Heart left ventricle (tissue), 16 donors: Measurements from ENCODE around the gene MVB12B. TPM values are rescaled to one million over a fixed set of nuclear protein-coding genes. Genes with fewer than 3 reads are reported as not detected.

Experiments used
- ATAC-seq, 4 donors: fragments of 200-7000 bp; cut with Tn5 transposase; one replicate each; pipeline ENCODE4 v1.9.1; 2020 to 2022; ENCODE audit warnings: moderate library complexity in 4 of 4, mild to moderate bottlenecking in 3 of 4, moderate number of reproducible peaks in 1 of 4
- DNase-seq, 5 donors: peaks; one replicate each; pipeline ENCODE4 v3.0.0-alpha.2; 2020
- H3K27ac ChIP-seq, 12 donors: fragments of 200-600 bp; sonication (generic) in 4 of 12; one replicate each; pipeline versions ENCODE4 v1.5.0 to v1.8.0; 2016 to 2022; ENCODE audit warnings: mild to moderate bottlenecking in 2 of 12
- H3K27me3 ChIP-seq, 9 donors: fragments of 200-600 bp; sonication (generic) in 2 of 9; one replicate each; pipeline versions ENCODE4 v1.5.1 to v1.8.0; 2016 to 2022; ENCODE audit warnings: mild to moderate bottlenecking in 3 of 9
- H3K36me3 ChIP-seq, 9 donors: fragments of 200-600 bp; sonication (generic) in 2 of 9; one replicate each; pipeline versions ENCODE4 v1.5.0 to v1.8.0; 2018 to 2022; ENCODE audit warnings: mild to moderate bottlenecking in 2 of 9
- H3K4me1 ChIP-seq, 12 donors: fragments of 200-600 bp; sonication (generic) in 4 of 12; one replicate each; pipeline versions ENCODE4 v1.5.0 to v1.8.0; 2016 to 2022; ENCODE audit warnings: mild to moderate bottlenecking in 3 of 12
- H3K4me3 ChIP-seq, 12 donors: fragments of 200-600 bp; sonication (generic) in 4 of 12; one replicate each; pipeline versions ENCODE4 v1.5.0 to v1.8.0; 2017 to 2022; ENCODE audit warnings: mild to moderate bottlenecking in 9 of 12, moderate library complexity in 4 of 12
- H3K9me3 ChIP-seq, 12 donors: fragments of 200-600 bp; sonication (generic) in 4 of 12; one replicate each; pipeline versions ENCODE4 v1.5.0 to v1.8.0; 2016 to 2022; ENCODE audit warnings: mild to moderate bottlenecking in 1 of 12
- POLR2A ChIP-seq, 2 donors: fragments of 450-650 bp; IDR thresholded peaks; one replicate each; pipeline ENCODE4 v1.6.1; 2017; ENCODE audit warnings: antibody characterized with exemption in 2 of 2, mild to moderate bottlenecking in 2 of 2, moderate library complexity in 2 of 2
- WGBS, 4 donors: extraction: QIAGEN DNeasy Blood & Tissue Kit in 2 of 4; methylation state at CpG; one replicate each; pipeline versions ENCODE4 v1.1.5 to v1.1.7; 2013 to 2018; 5-methylcytosine and 5-hydroxymethylcytosine counted together
- intact Hi-C, 10 donors: fragments of 100-400 bp; cut with DNase I; formaldehyde crosslinking; loops; one replicate each; pipeline versions ENCODE4 v1.11.1 to v1.14.2; 2022
- polyA plus RNA-seq, 2 donors: library from polyadenylated mRNA; stranded (reverse); fragments of 200-250 nt; gene quantifications; one replicate each; pipeline ENCODE4 v1.2.3, GENCODE V29; 2013
- total RNA-seq, 9 donors: library from RNA; depleted of rRNA in 2 of 9; stranded (reverse); fragments of >200 nt in 2 of 9; fragmentation: NEBNext Ultra II Directional in 3 of 9; extraction: Animal tissue kit (Norgen Biotek cat#: 25700) in 3 of 9; gene quantifications; one replicate each; pipeline versions ENCODE4 v1.1.0 to v1.2.4, GENCODE V29; 2016 to 2023
- TF ChIP-seq, protein P1 (sequence below), 12 donors: fragments of 200-600 bp; sonication (generic) in 4 of 12; IDR thresholded peaks; one replicate each; pipeline versions ENCODE4 v1.5.0 to v1.8.0; 2018 to 2022; ENCODE audit warnings: antibody characterized with exemption in 12 of 12, mild to moderate bottlenecking in 5 of 12
- donor health status: ischemic (EF 13 %, LVEDD 7.1; RV severe dilation, severe dysfunction).
- donor health status: healthy with polysubstance abuse.
- donor health status: DM: no; HTN: yes; CAD: no.
- donor health status: DM: no; HTN: no; CAD: no.
- donor health status: ischemic (EF 25% LVEDD 6.9; RV normal size, moderate dysfunction).
- donor health status: ischemic (EF 25% LVEDD 5.7; RV mildly dilated, moderate dysfunction).
- donor health status: healthy.
- donor health status: DM: yes; HTN: yes; CAD: no.
- donor health status: ischemic (EF 35%, LVEDD 5.7; RV mildly dilated, moderate dysfunction).
- donor health status: nonischemic (EF 11% LVEDD 7.7; RV severe dilation, severe dysfunction).
- donor health status: DM: yes; HTN: yes; CAD: no.
- donor health status: PGD.
- donor health status: ischemic (EF 29% LVEDD 5.4; RV normal size, mild dysfunction).
- donor health status: nonischemic (EF 23%, LVEDD 6.1; RV moderate dilation, normal function).

MVB12B gene
- total and polyA plus RNA-seq, 11 donors, result 4.9 to 16.2 (median 11.0) TPM

DNA sequence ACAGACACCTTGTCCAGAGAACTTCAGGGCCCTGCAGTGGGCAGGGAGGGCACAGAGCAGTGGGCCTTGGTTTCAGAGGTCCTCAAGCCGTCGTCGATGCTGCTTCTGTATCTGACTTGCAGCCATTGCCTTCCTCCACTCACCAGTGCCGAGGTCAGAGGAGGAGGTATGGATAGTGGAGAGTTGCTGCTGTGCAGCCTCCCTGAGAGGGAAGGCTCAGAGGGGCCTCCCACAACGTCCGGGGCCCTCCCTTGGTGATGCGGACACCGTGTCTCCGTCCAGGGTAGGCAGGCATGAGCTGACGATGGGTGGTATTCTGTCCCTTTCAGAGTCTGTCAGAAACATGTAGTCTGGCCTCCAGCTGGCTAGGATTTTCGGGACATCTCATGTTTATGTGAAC, 73.9 kb downstream of the MVB12B start:
- WGBS, 4 donors, result 58 to 81% (median 63%) methylated on average over 4 to 11 of the region's 11 CpGs
- H3K4me1 ChIP-seq, result peaks cover 0 to 19% (median 3%) of the 10 kb centered on the region in 12 donors
- DNase-seq (no peak), ATAC-seq (peak in 3 of 4 donors; percentile 8 to 21 (median 12))
- TF ChIP-seq, protein P1, sequence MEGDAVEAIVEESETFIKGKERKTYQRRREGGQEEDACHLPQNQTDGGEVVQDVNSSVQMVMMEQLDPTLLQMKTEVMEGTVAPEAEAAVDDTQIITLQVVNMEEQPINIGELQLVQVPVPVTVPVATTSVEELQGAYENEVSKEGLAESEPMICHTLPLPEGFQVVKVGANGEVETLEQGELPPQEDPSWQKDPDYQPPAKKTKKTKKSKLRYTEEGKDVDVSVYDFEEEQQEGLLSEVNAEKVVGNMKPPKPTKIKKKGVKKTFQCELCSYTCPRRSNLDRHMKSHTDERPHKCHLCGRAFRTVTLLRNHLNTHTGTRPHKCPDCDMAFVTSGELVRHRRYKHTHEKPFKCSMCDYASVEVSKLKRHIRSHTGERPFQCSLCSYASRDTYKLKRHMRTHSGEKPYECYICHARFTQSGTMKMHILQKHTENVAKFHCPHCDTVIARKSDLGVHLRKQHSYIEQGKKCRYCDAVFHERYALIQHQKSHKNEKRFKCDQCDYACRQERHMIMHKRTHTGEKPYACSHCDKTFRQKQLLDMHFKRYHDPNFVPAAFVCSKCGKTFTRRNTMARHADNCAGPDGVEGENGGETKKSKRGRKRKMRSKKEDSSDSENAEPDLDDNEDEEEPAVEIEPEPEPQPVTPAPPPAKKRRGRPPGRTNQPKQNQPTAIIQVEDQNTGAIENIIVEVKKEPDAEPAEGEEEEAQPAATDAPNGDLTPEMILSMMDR (IDR thresholded peaks at IDR 0.05), result no peak
- no peak for TF ChIP-seq POLR2A (IDR thresholded peaks at IDR 0.05)
- peaks cover 0 to 36% (median 16%) of the 10 kb centered on the region in 9 donors for H3K36me3 ChIP-seq
- no peak overlapping the region for H3K4me3 ChIP-seq
- H3K27ac ChIP-seq, result peak overlapping the region in 5 of 12 donors; percentile 6 to 50 (median 35)
- H3K9me3 ChIP-seq, result no peaks in the 10 kb centered on the region
- intact Hi-C loops, result loop anchor here in 4 of 10 donors (2.0 to 10.0 kb wide), 4 partner anchors 84 to 996 kb away; no protein-coding TSS in a partner anchor
- H3K27me3 ChIP-seq, result no peaks in the 10 kb centered on the region

DNA sequence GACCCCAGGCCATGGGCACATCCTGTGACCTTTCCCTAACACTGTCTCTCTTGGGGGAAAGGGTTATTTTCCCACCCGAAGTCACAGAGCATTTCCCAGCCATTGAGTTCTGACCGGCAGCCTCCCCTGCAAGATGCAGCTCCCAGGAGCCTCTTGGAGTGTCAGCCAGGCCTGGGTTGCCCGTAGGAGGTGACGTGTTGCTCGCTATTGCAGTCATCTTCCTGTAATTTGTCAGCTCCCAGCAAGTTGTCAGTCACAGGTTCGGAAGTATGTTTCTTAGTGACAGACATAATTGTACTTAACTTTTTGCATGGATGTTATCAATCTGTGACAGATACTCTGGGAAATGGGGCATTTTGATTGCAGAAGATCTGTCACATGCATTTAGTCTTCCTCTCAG, 74.5 kb downstream of the MVB12B start:
- H3K27ac ChIP-seq, result peak overlapping the region in 7 of 12 donors; percentile 6 to 44 (median 23)
- WGBS, 4 donors, result 44 to 73% (median 51%) methylated on average over 6 of the region's 6 CpGs
- DNase-seq (peak in 2 of 5 donors; percentile 46 to 53), ATAC-seq (peak in 3 of 4 donors; percentile 16 to 68 (median 22))
- no peak for TF ChIP-seq POLR2A (IDR thresholded peaks at IDR 0.05)
- TF ChIP-seq, protein P1 (IDR thresholded peaks at IDR 0.05), result no peak
- no peaks in the 10 kb centered on the region for H3K27me3 ChIP-seq
- peaks cover 0 to 19% (median 2%) of the 10 kb centered on the region in 12 donors for H3K4me1 ChIP-seq
- H3K36me3 ChIP-seq, result peaks cover 0 to 31% (median 12%) of the 10 kb centered on the region in 9 donors
- no peaks in the 10 kb centered on the region for H3K9me3 ChIP-seq
- H3K4me3 ChIP-seq, result no peak overlapping the region
- intact Hi-C loops, result loop anchor here in 5 of 10 donors (1.0 to 10.0 kb wide), 5 partner anchors 84 to 996 kb away; no protein-coding TSS in a partner anchor

- TF ChIP-seq, protein P1 (IDR thresholded peaks at IDR 0.05), result no peak
- TF ChIP-seq POLR2A (IDR thresholded peaks at IDR 0.05), result no peak
- H3K4me1 ChIP-seq, result peaks cover 0 to 19% (median 2%) of the 10 kb centered on the region in 12 donors
- H3K27me3 ChIP-seq, result no peaks in the 10 kb centered on the region
- peak overlapping the region in 6 of 12 donors; percentile 8 to 44 (median 29) for H3K27ac ChIP-seq
- ATAC-seq (no peak), DNase-seq (no peak)
- no peak overlapping the region for H3K4me3 ChIP-seq
- H3K36me3 ChIP-seq, result peaks cover 0 to 27% (median 7%) of the 10 kb centered on the region in 9 donors
- WGBS, 4 donors, result 83 to 90% (median 86%) methylated on average over 12 of the region's 12 CpGs
- intact Hi-C loops, result loop anchor here in 5 of 10 donors (1.0 to 10.0 kb wide), 5 partner anchors 83 to 997 kb away; no protein-coding TSS in a partner anchor
- no peaks in the 10 kb centered on the region for H3K9me3 ChIP-seq
Observed at GRCh38 chr9:126401581-126401980, 75.0 kb downstream of the MVB12B start.

DNA sequence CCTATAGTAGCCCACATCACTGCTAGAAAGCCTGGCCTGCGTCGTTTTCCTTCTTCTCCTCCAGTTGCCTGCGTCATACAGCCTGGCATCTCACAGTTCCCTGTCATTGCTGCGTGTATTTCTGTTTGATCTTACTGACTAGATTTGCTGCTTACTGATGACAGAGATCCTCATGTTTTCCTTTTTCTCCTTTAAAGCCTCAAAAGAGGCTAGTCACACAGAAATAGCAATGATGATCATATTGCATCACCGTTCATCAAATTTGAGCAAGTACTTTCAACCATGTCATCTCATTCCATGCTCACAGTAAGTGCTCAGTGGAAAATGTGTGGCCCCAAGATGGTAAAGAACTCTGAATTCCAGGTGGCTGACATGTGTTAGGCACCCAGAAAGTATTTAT, 76.8 kb downstream of the MVB12B start:
- Histone ChIP-seq H3K9me3 (no peaks in the 10 kb centered on the region), H3K36me3 (peaks cover 0 to 19% (median 4%) of the 10 kb centered on the region in 9 donors), H3K4me1 (peaks cover 0 to 26% (median 9%) of the 10 kb centered on the region in 12 donors), H3K27ac (no peak overlapping the region), H3K27me3 (no peaks in the 10 kb centered on the region), H3K4me3 (no peak overlapping the region)
- DNase-seq, result no peak
- no peak for ATAC-seq
- TF ChIP-seq, protein P1 (IDR thresholded peaks at IDR 0.05), result no peak
- no peak for TF ChIP-seq POLR2A (IDR thresholded peaks at IDR 0.05)
- intact Hi-C loops, result loop anchor here in 4 of 10 donors (2.0 to 10.0 kb wide), 4 partner anchors 81 to 999 kb away; no protein-coding TSS in a partner anchor
- 73 to 92% (median 80%) methylated on average over 5 of the region's 5 CpGs for WGBS, 4 donors
